WI38 (cell line): Measurements from ENCODE around the gene AQR.

Source experiments
- H3K4me3 ChIP-seq: 2 replicates; pipeline ENCODE4 v1.5.1; 2011; ENCODE audit warnings: low read depth, mild to moderate bottlenecking, control low read depth, low read length
- TF ChIP-seq, protein P1 (sequence below): IDR thresholded peaks from 2 replicates; pipeline ENCODE4 v1.5.1; 2012; ENCODE audit warnings: low read depth, mild to moderate bottlenecking, control low read depth, low read length

The AQR gene

DNA sequence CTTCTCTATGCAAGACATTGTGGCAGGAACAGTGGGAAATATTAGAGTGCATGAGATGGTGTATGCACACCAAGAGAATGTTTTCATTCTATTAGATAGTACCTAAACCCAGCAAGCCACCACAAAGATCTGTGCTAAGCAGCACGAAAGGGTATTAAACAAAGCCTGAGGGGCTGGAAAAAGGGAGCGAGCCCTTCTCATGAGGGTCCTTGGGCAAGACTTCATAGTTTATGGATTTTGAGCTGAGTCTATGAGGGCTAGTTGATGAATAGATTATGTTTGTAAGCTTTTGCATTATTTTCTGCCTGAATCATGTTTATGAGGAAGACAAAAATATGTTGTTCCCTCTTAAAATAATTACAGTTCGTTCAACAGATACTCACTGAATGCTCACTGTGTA, 164.8 kb downstream of the AQR start:
- no peak overlapping the region for H3K4me3 ChIP-seq
- TF ChIP-seq, protein P1, sequence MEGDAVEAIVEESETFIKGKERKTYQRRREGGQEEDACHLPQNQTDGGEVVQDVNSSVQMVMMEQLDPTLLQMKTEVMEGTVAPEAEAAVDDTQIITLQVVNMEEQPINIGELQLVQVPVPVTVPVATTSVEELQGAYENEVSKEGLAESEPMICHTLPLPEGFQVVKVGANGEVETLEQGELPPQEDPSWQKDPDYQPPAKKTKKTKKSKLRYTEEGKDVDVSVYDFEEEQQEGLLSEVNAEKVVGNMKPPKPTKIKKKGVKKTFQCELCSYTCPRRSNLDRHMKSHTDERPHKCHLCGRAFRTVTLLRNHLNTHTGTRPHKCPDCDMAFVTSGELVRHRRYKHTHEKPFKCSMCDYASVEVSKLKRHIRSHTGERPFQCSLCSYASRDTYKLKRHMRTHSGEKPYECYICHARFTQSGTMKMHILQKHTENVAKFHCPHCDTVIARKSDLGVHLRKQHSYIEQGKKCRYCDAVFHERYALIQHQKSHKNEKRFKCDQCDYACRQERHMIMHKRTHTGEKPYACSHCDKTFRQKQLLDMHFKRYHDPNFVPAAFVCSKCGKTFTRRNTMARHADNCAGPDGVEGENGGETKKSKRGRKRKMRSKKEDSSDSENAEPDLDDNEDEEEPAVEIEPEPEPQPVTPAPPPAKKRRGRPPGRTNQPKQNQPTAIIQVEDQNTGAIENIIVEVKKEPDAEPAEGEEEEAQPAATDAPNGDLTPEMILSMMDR, result no peak

DNA sequence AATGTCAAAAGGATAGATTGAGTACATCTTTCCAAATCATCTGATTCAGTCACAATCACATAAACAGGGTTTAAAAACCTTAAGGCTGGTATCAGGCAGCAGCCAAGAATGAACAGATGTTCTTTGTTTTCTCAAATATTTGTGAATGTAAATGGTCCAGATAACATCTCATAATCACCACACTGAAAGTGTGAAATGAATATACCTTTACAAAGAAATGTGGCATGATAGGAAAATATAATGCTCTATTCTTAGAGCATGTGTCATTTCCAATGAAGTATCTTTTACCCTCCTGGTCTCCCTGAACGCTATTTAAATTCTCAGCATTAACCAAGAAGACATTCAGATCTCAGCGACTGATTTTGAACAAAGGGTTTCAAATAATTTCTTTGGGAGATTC, 165.4 kb downstream of the AQR start:
- H3K4me3 ChIP-seq, result no peak overlapping the region
- TF ChIP-seq, protein P1, result no peak

DNA sequence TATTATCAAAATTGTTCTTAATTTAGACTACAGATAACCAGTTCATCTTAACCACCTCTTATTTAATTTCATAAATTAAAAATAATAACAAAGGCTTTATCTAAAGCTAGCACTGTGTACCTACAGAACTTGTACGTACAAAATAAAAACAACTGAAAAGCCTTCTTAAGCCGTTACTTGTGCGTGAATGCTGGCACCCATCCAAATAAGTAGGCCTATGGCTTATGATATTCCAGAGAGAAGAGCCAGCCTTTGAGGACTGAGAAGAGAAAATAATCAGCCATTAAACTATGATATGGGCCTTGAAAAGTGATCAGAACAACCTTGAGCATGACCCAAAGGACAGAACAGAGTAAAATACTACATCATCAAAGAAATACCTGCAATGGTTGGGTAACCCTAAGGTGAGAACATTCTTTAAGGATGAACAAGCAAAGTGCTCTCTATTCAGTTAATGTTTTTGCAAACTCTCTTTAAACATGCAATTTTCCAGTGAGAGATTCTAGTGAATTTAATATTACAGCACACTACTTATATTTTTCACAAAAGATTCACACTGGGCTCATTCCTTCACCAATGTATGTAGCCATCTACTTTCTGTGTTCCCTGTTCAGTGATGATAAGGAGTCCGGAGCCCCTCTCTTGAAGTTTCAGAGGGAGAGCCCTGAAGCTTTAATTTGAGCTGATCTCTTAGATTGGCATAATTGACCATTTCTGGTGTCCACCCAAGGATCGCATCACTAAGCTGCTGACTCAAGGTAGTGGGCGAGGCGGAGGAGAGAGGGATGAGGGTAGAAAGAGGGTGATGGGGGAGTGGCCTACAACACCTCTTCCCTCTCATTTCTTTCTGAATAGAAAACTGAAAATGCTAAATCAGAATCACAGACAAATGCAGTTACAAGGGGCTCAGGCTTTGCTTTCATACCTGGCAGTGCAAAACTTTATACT, 166.5 kb downstream of the AQR start:
- H3K4me3 ChIP-seq, result no peak overlapping the region
- TF ChIP-seq, protein P1, result no peak

DNA sequence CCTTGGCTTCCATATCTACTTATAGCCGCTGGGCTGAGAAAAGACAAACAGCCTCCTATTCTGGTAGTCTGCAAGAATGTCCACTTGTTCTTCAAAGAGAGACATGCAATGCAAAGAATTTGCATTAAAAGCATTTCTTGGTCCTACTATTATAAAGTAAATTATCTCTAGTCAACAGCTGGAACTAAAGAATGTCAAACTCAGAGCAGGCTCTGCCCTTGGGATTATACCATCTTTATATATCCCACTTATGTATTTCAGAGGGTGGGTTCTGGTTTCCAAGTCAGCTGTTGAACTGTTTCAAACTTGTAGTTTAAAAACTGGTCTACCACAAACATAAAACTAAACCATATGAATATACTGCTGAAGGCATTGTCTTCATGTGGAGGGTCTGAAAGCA, 167.2 kb downstream of the AQR start:
- TF ChIP-seq, protein P1, result no peak
- no peak overlapping the region for H3K4me3 ChIP-seq
